LNCAP (cell line): ENCODE data around the gene RGS3.

Experiments
- TF ChIP-seq, protein P1 (sequence below): fragments of 450-650 bp; IDR thresholded peaks from 2 replicates; pipeline ENCODE4 v1.5.1; 2017; ENCODE audit warnings: mild to moderate bottlenecking

The RGS3 gene

DNA sequence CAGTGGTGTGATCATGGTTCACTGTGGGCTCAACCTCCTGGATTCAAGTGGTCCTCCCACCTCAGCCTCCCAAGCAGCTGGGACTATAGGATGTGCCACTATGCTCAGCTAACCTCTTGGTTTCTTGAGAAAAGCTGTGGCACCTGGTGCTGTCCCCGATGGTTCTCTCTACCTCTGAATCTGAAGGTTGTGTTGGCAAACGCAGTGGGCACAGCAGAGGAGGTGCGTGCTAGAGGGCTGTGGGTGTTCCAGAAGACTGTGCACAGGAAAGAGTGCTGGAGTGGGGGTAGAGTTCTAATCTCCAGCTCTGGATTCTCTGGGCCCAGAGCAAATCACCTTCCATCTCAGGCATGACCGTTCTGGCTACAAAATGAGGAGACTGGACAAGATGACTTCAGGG is 12.5 kb downstream of the RGS3 start:
- TF ChIP-seq, protein P1, sequence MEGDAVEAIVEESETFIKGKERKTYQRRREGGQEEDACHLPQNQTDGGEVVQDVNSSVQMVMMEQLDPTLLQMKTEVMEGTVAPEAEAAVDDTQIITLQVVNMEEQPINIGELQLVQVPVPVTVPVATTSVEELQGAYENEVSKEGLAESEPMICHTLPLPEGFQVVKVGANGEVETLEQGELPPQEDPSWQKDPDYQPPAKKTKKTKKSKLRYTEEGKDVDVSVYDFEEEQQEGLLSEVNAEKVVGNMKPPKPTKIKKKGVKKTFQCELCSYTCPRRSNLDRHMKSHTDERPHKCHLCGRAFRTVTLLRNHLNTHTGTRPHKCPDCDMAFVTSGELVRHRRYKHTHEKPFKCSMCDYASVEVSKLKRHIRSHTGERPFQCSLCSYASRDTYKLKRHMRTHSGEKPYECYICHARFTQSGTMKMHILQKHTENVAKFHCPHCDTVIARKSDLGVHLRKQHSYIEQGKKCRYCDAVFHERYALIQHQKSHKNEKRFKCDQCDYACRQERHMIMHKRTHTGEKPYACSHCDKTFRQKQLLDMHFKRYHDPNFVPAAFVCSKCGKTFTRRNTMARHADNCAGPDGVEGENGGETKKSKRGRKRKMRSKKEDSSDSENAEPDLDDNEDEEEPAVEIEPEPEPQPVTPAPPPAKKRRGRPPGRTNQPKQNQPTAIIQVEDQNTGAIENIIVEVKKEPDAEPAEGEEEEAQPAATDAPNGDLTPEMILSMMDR: no peak

DNA sequence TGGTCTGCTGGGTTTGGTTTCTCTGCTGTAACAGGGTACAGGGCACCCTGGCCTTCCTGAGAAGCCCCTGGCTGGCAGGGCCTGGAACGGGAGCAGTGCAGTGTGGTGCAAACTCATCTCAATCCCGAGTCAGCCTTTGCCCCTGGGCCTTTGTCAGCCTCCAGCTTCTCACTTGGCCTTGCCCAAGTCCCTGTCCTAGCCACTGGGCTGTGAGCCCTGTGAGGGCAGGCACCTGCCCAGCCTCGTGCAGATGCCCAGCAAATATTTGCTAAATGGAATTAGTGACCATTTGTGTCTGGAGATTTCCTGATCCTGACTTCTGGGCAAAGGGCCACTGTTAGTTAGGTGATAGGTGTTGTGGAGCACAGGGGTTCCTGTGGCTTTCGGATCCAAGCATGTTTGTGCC is 13.0 kb downstream of the RGS3 start:
- TF ChIP-seq, protein P1: no peak

DNA sequence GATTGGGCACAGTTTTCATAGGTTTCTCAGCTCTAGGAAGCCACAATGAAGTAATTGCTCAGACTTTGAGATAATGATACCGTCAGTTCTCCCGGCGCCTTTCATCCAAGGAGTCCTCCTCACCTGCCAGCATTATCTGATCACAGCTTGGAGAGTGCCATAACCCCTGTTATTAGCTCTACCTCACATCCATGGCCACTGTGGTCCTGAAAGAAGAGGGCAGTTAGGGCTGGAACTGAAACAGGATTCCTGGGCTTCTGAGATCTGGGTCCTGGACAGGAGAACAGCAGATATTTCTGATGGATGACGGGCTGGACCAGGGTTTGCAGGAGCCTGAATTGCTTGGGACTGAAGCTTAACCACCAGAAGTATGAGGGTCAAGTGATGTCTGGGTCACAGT is 13.5 kb downstream of the RGS3 start:
- TF ChIP-seq, protein P1: no peak

DNA sequence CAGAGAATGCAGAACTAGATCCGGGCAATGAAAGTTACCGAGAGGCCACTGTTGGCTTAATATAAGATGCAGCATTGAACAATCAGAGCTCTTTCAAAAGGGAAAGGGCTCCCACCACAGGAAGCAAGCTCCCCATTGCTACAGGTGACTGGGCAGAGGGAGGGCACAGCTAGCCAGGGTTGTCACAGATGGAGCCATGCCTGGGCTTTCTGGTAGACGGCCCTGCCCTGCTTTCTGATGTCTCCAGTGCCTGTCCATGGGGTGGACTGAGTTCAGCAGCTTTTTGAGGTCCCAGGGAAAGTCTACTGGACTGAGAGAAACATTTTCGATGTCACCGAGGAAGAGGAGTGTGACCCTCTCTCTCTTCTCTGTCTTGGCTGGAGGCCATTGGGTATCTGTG is 14.1 kb downstream of the RGS3 start:
- TF ChIP-seq, protein P1: no peak

DNA sequence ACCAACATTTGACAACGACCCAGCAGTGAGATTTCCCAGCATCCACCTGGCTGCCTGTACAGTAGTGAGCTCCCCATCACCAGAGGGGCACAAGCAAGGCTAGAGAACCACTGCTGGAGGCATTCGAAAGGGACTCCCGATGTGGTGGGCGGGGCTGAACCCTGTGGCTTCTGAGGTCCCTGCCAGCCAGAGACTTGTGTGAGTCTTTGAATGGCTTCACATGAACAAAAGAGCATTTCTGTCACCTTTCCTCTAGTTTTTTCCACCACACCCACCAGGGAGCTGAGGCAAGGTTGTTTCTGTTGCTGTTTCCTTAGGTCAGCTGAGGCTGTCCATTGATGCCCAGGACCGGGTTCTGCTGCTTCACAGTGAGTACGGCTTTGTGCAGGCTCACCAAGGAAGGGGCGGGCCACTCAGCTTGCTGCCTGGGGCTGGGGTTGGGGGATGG is 15.7 kb downstream of the RGS3 start:
- TF ChIP-seq, protein P1: no peak

DNA sequence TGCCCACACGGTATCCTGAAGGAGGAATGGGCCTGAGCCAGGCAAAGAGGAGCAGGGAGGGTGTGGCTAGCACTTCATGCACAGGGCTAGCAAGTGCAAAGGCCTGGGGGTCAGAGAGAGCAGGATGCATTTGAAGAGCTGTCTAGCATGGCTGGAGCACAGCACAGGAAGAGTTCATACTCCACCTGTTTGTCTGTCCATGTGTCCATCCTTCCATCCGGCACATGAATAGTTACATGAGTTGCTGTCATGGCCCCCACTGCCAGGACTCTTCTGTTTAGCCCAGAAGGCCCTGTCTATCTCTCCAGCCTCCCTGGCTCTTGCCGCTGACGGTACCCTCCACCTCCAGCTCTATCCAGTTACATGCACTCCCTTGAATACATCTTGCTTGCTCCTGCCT is 17.1 kb downstream of the RGS3 start:
- TF ChIP-seq, protein P1: no peak

DNA sequence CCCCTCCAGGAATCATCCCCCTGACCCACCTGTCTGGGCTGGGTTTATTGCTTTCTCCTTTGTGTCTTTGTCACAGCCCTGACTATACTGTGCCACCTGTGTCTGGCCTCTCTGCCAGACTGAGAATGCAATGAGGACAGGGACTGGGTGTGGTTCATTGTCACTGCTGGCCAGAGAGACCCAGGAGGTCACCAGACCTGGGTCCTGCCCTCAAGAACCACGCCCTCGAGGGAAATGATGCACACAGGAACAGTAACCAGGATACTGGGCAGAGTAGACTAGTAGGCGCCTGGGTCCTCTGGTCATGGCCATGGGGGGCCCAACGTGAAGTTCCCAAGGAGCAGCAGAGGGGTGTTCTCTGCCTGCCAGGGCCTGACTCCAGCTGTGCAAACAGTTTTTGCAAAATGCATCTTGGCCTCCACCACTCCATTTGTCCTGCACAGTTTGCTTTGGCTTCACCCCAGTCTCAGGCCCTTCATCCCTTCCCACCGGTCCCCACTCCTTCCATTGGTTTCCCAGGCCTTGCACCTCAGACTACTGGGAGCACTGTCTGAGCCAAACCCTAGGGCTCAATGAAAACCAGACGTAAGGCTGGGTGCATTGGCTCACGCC is 17.8 kb downstream of the RGS3 start:
- TF ChIP-seq, protein P1: no peak

DNA sequence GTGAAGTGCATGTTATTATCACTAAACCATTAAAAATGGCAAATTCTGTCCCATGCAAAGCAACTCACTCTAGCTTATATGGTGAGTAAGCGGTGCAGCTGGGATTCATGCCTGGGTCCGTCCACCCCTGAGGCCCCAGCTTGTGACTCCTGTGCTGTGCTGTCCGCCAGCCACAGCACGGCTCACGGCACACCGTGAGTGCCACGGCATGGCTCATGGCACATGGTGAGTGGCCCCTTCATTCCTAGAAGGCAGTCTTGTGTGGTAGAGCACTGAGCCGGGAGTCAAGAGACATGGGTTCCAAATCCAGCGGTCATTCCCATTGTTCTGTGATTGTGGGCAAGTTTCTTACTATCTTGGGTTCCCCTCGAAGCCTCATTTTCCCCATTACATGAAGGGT is 18.8 kb downstream of the RGS3 start:
- TF ChIP-seq, protein P1: no peak
